IMR-90 (cell line): ENCODE measurements around the gene EMP1. TPM values are rescaled to one million over a fixed set of nuclear protein-coding genes. Genes with fewer than 3 reads are reported as not detected.

Experiments used
- ATAC-seq: fragments of 200-7000 bp; cut with Tn5 transposase; 2 replicates; pipeline ENCODE4 v1.9.1; 2020; ENCODE audit warnings: low read depth, mild to moderate bottlenecking, moderate library complexity
- BruUV-seq: library from RNA; stranded (reverse); fragments of 400-500 nt; replicated peaks from 2 replicates; lab custom pipeline; 2021; lab: Mats Ljungman, UMichigan
- CTCF ChIA-PET: fragments of 300-600 bp; formaldehyde crosslinking; extraction: SDS; loops from one replicate; lab custom pipeline; 2021; ENCODE audit warnings: antibody characterized with exemption; lab: Yijun Ruan, JAX
- POLR2A ChIA-PET: fragments of 300-600 bp; sonication (Branson Sonifier 250); formaldehyde crosslinking; loops from one replicate; lab custom pipeline; 2022; ENCODE audit warnings: antibody characterized with exemption; ENCODE audit not compliant: unreplicated experiment; lab: Charles Lee
- DNase-seq: peaks from one replicate; pipeline ENCODE4 v3.0.0; 2013
- H2AFZ ChIP-seq: replicated peaks from 2 replicates; pipeline ENCODE3; 2013; ENCODE audit warnings: low read length, mild to moderate bottlenecking; ENCODE audit not compliant: poor library complexity
- H2AK5ac ChIP-seq: 2 replicates; pipeline ENCODE4 v1.6.1; 2013; ENCODE audit warnings: low read depth, low read length, inconsistent platforms
- H2AK9ac ChIP-seq: replicated peaks from 2 replicates; pipeline ENCODE3; 2013; ENCODE audit warnings: mild to moderate bottlenecking, low read depth, low read length, moderate library complexity; ENCODE audit not compliant: poor library complexity
- H2BK120ac ChIP-seq: 2 replicates; pipeline ENCODE4 v1.6.1; 2013; ENCODE audit warnings: low read depth, low read length, inconsistent platforms
- H2BK15ac ChIP-seq: 3 replicates; pipeline ENCODE4 v1.6.1; 2013; ENCODE audit warnings: low read depth, low read length, inconsistent platforms
- H2BK20ac ChIP-seq: 2 replicates; pipeline ENCODE4 v1.6.1; 2013; ENCODE audit warnings: low read depth, mild to moderate bottlenecking, inconsistent platforms, low read length, moderate library complexity
- H2BK5ac ChIP-seq: 2 replicates; pipeline ENCODE4 v1.6.1; 2013; ENCODE audit warnings: mild to moderate bottlenecking, low read depth, low read length, inconsistent platforms; ENCODE audit not compliant: poor library complexity, severe bottlenecking
- H3K14ac ChIP-seq: replicated peaks from 2 replicates; pipeline ENCODE4 v1.6.1; 2013; ENCODE audit warnings: low read depth, low read length, inconsistent platforms
- H3K18ac ChIP-seq: 2 replicates; pipeline ENCODE4 v1.6.1; 2013; ENCODE audit warnings: low read depth, low read length, control low read depth
- H3K23ac ChIP-seq: 2 replicates; pipeline ENCODE4 v1.6.1; 2013; ENCODE audit warnings: low read depth, low read length, inconsistent platforms
- H3K27ac ChIP-seq: 2 replicates; pipeline ENCODE4 v1.5.1; 2013; ENCODE audit warnings: mild to moderate bottlenecking, control low read depth, low read length; ENCODE audit not compliant: insufficient read depth
- H3K27me3 ChIP-seq: 2 replicates; pipeline ENCODE4 v1.6.1; 2013; ENCODE audit warnings: low read length; ENCODE audit not compliant: control insufficient read depth, insufficient read depth
- H3K36me3 ChIP-seq: 2 replicates; pipeline ENCODE4 v1.6.1; 2013; ENCODE audit warnings: low read length, mixed read lengths; ENCODE audit not compliant: control insufficient read depth, insufficient read depth
- H3K4ac ChIP-seq: 2 replicates; pipeline ENCODE4 v1.6.1; 2013; ENCODE audit warnings: low read depth, low read length, inconsistent platforms
- H3K4me1 ChIP-seq: 2 replicates; pipeline ENCODE4 v1.6.1; 2013; ENCODE audit warnings: low read length, mixed read lengths; ENCODE audit not compliant: control insufficient read depth, insufficient read depth
- H3K4me2 ChIP-seq: 2 replicates; pipeline ENCODE4 v1.6.1; 2013; ENCODE audit warnings: low read depth, mild to moderate bottlenecking, control low read depth, low read length, moderate library complexity
- H3K4me3 ChIP-seq: 2 replicates; pipeline ENCODE4 v1.5.1; 2013; ENCODE audit warnings: low read depth, mild to moderate bottlenecking, control low read depth, low read length, moderate library complexity; ENCODE audit not compliant: insufficient read depth
- H3K56ac ChIP-seq: 2 replicates; pipeline ENCODE4 v1.6.1; 2013; ENCODE audit warnings: low read length, inconsistent platforms; ENCODE audit not compliant: insufficient read depth; ENCODE audit errors: extremely low read depth
- H3K79me1 ChIP-seq, 2 experiments: 2 replicates each; pipeline ENCODE4 v1.6.1; 2013; ENCODE audit warnings: low read length in 2 of 2, inconsistent platforms in 1 of 2, low read depth in 1 of 2
- H3K9ac ChIP-seq: 2 replicates; pipeline ENCODE4 v1.6.1; 2013; ENCODE audit warnings: low read depth, low read length, control low read depth
- H3K9me1 ChIP-seq: 2 replicates; pipeline ENCODE4 v1.6.1; 2013; ENCODE audit warnings: low read length, inconsistent platforms; ENCODE audit not compliant: insufficient read depth
- H3K9me3 ChIP-seq: 2 replicates; pipeline ENCODE4 v1.6.1; 2013; ENCODE audit warnings: low read length; ENCODE audit not compliant: control insufficient read depth, insufficient read depth
- H4K20me1 ChIP-seq: 2 replicates; pipeline ENCODE4 v1.6.1; 2013; ENCODE audit warnings: low read length, inconsistent platforms; ENCODE audit not compliant: insufficient read depth
- H4K5ac ChIP-seq: 2 replicates; pipeline ENCODE4 v1.6.1; 2013; ENCODE audit warnings: mild to moderate bottlenecking, low read depth, low read length, control low read depth
- H4K8ac ChIP-seq, 2 experiments: 2 replicates each; pipeline ENCODE4 v1.6.1; 2013; ENCODE audit warnings: low read depth in 2 of 2, low read length in 2 of 2, control low read depth in 1 of 2, inconsistent platforms in 1 of 2
- H4K91ac ChIP-seq: 2 replicates; pipeline ENCODE4 v1.6.1; 2013; ENCODE audit warnings: low read depth, low read length, inconsistent platforms; ENCODE audit not compliant: insufficient read depth
- FOS ChIP-seq: fragments of 150-350 bp; IDR thresholded peaks from 2 replicates; pipeline ENCODE4 v1.6.1; 2016; ENCODE audit warnings: low read depth, low read length
- RAD21 ChIP-seq: IDR thresholded peaks from 2 replicates; pipeline ENCODE4 v1.6.1; 2012; ENCODE audit warnings: low read length, improper control_type of control experiment
- SMC3 ChIP-seq: fragments of 150-350 bp; IDR thresholded peaks from 2 replicates; pipeline ENCODE4 v1.6.1; 2016; ENCODE audit warnings: low read depth, mild to moderate bottlenecking, antibody characterized with exemption, low read length, moderate library complexity
- WGBS, 2 experiments: methylation state at CpG; one replicate each; pipeline versions ENCODE4 v1.1.5 to v1.1.7; 2013; ENCODE audit warnings: missing lambda C conversion rate in 2 of 2; ENCODE audit not compliant: insufficient read length in 1 of 2; ENCODE audit errors: extremely low coverage in 2 of 2; 5-methylcytosine and 5-hydroxymethylcytosine counted together
- dilution Hi-C: fragments of 300-500 bp; cut with HindIII; formaldehyde crosslinking; loops from one replicate; pipeline ENCODE4 v1.14.3; 2018; ENCODE audit warnings: low sequenced_read_pairs; ENCODE audit not compliant: unreplicated experiment
- in situ Hi-C: fragments of 300-500 bp; cut with MboI; formaldehyde crosslinking; loops from 3 replicates; pipeline ENCODE4 v1.14.3; 2019; ENCODE audit warnings: low sequenced_read_pairs, inconsistent platforms, mixed read lengths
- intact Hi-C: fragments of 100-400 bp; cut with micrococcal nuclease; formaldehyde crosslinking; loops from 2 replicates; pipeline ENCODE4 v1.10.0; 2022
- polyA plus RNA-seq, 3 experiments: library from polyadenylated mRNA; depleted of rRNA; stranded (reverse); fragments of >200 nt; gene quantifications; 2 replicates each; pipeline ENCODE4 v1.2.3, GENCODE V29; 2012; ENCODE audit warnings: low replicate concordance in 1 of 3
- total RNA-seq: library from RNA; depleted of rRNA; stranded (reverse); fragments of >200 nt; gene quantifications from 2 replicates; pipeline ENCODE4 v1.2.3, GENCODE V29; 2012
- TF ChIP-seq, protein P1 (sequence below): conservative IDR thresholded peaks from 2 replicates; pipeline ENCODE4 v1.5.1; 2012; ENCODE audit warnings: mild to moderate bottlenecking, low read depth, low read length, improper control_type of control experiment

The EMP1 gene
- total and polyA plus RNA-seq, 2 of the 4 experiments (the other 2 are of a cell fraction) = 137 to 201 TPM

DNA sequence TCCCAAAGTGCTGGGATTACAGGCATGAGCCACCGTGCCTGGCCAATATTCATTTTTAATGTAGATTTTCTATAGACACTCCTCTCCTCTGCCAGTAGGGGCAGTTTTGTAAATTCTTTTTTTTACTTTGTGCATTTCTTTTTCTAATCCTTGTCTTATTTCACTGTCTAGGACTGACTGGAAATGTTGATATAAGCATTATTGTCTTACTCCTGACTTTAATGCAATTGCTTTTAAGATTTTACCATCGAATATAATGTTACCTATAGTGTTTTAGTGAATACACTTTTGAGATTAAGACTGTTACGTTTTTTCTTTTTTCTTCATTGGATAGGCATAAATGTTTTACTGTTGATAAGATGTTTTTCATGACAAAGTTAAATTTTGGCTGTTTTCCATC, 35.4 kb upstream of the EMP1 start:
- Histone ChIP-seq H3K36me3 (no peaks in the 10 kb centered on the region), H4K8ac (no peak overlapping the region), H2BK5ac (no peak overlapping the region), H3K27ac (no peak overlapping the region), H3K4ac (no peak overlapping the region), H3K9me3 (no peaks in the 10 kb centered on the region), H3K9me1 (peaks cover 3% of the 10 kb centered on the region), H2AFZ (no peak overlapping the region), H2AK9ac (no peak overlapping the region), H3K4me3 (no peak overlapping the region), H4K20me1 (no peaks in the 10 kb centered on the region), H2BK120ac (no peak overlapping the region), H3K27me3 (no peaks in the 10 kb centered on the region), H4K91ac (no peak overlapping the region), H3K56ac (no peak overlapping the region), H3K23ac (no peak overlapping the region), H3K9ac (no peak overlapping the region), H2BK15ac (no peak overlapping the region), H3K14ac (no peak overlapping the region), H3K4me1 (peaks cover 4% of the 10 kb centered on the region), H4K5ac (no peak overlapping the region), H3K4me2 (no peak overlapping the region), H3K79me1 (no peaks in the 10 kb centered on the region), H2AK5ac (no peak overlapping the region), H2BK20ac (no peak overlapping the region), H3K18ac (no peak overlapping the region)
- dilution Hi-C loops = no loop called here
- TF ChIP-seq, protein P1, sequence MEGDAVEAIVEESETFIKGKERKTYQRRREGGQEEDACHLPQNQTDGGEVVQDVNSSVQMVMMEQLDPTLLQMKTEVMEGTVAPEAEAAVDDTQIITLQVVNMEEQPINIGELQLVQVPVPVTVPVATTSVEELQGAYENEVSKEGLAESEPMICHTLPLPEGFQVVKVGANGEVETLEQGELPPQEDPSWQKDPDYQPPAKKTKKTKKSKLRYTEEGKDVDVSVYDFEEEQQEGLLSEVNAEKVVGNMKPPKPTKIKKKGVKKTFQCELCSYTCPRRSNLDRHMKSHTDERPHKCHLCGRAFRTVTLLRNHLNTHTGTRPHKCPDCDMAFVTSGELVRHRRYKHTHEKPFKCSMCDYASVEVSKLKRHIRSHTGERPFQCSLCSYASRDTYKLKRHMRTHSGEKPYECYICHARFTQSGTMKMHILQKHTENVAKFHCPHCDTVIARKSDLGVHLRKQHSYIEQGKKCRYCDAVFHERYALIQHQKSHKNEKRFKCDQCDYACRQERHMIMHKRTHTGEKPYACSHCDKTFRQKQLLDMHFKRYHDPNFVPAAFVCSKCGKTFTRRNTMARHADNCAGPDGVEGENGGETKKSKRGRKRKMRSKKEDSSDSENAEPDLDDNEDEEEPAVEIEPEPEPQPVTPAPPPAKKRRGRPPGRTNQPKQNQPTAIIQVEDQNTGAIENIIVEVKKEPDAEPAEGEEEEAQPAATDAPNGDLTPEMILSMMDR = peak; percentile 37
- TF ChIP-seq SMC3 (0 out of 2 replicates have a peak, but pooled peaks have one; percentile 15), FOS (no peak), RAD21 (peak; percentile 17; the same call in 1 of the 2 replicates)
- ATAC-seq (peak; percentile 32; the same call in 1 of the 2 replicates), DNase-seq (no peak)
- intact Hi-C loops = no loop called here
- ChIA-PET POLR2A (interaction anchor here (0.9 kb wide), 1 partner anchor 45 kb away, joined by 3 read pairs; no protein-coding TSS in a partner anchor), CTCF (no interaction called here)
- WGBS, 2 experiments = no CpG with 5 or more reads among the region's 3 CpGs
- in situ Hi-C loops = no loop called here
- BruUV-seq = no TSS peak
